Hindlimb muscle (tissue), 1 donor: Measurements from ENCODE around the gene TMEM87A. TPM values are rescaled to one million over a fixed set of nuclear protein-coding genes. Genes with fewer than 3 reads are reported as not detected.

Experiments used
- DNase-seq: peaks from one replicate; pipeline ENCODE4 v3.0.0-alpha.2; 2013
- polyA plus RNA-seq: library from polyadenylated mRNA; unstranded; fragments of 120-200 nt; gene quantifications from one replicate; pipeline ENCODE4 v1.2.1, GENCODE V29; 2013; ENCODE audit not compliant: insufficient read length

The TMEM87A gene
- polyA plus RNA-seq, 1 donor, result 42.3 TPM

GRCh38 chr15:42202653-42203052 lies 70.6 kb downstream of the TMEM87A start:
- DNase-seq, result no peak

GRCh38 chr15:42201801-42202200 lies 71.4 kb downstream of the TMEM87A start:
- no peak for DNase-seq

GRCh38 chr15:42199126-42199525 lies 74.1 kb downstream of the TMEM87A start:
- no peak for DNase-seq

- no peak for DNase-seq
Observed at GRCh38 chr15:42198516-42198915, 74.7 kb downstream of the TMEM87A start.

GRCh38 chr15:42194513-42194912 lies 78.7 kb downstream of the TMEM87A start:
- no peak for DNase-seq

GRCh38 chr15:42193383-42193782 lies 79.8 kb downstream of the TMEM87A start:
- DNase-seq, result no peak

GRCh38 chr15:42191610-42192346 lies 81.5 kb downstream of the TMEM87A start:
- no peak for DNase-seq

GRCh38 chr15:42190370-42190769 lies 82.9 kb downstream of the TMEM87A start:
- DNase-seq, result no peak

- DNase-seq, result no peak
Observed at GRCh38 chr15:42185801-42186200, 87.4 kb downstream of the TMEM87A start.

- DNase-seq, result no peak
Observed at GRCh38 chr15:42184736-42185135, 88.5 kb downstream of the TMEM87A start.

GRCh38 chr15:42184296-42184695 lies 88.9 kb downstream of the TMEM87A start:
- DNase-seq, result no peak

GRCh38 chr15:42182961-42183360 lies 90.3 kb downstream of the TMEM87A start:
- no peak for DNase-seq

GRCh38 chr15:42182328-42182886 lies 90.8 kb downstream of the TMEM87A start:
- DNase-seq, result no peak

- no peak for DNase-seq
Observed at GRCh38 chr15:42178056-42178455, 95.2 kb downstream of the TMEM87A start.

GRCh38 chr15:42175671-42176070 lies 97.6 kb downstream of the TMEM87A start:
- no peak for DNase-seq

- no peak for DNase-seq
Observed at GRCh38 chr15:42172475-42172874, 100.8 kb downstream of the TMEM87A start.

GRCh38 chr15:42171795-42172194 lies 101.4 kb downstream of the TMEM87A start:
- no peak for DNase-seq

- no peak for DNase-seq
Observed at GRCh38 chr15:42171122-42171521, 102.1 kb downstream of the TMEM87A start.

GRCh38 chr15:42166225-42166940 lies 106.8 kb downstream of the TMEM87A start:
- DNase-seq, result no peak

- DNase-seq, result no peak
Observed at GRCh38 chr15:42165106-42165505, 108.1 kb downstream of the TMEM87A start.

GRCh38 chr15:42163947-42164550 lies 109.2 kb downstream of the TMEM87A start:
- DNase-seq, result no peak

- no peak for DNase-seq
Observed at GRCh38 chr15:42163291-42163690, 109.9 kb downstream of the TMEM87A start.
